CD4-positive, alpha-beta T cell treated with Interleukin-4 for 1 hour (primary cell): ENCODE results near the gene HCFC1R1.
"Not testable (repeated sequence)": the region's sequence is repeated elsewhere in the genome, so short reads cannot be mapped to it uniquely, and the experiment has no call there.

ENCODE experiments used
- DNase-seq, 2 donors: peaks; one replicate each; pipeline ENCODE4 v3.0.0-alpha.2; 2020 to 2022

The HCFC1R1 gene

GRCh38 chr16:3023669-3024478, at the start of gene HCFC1R1, which contains the start of gene THOC6:
TSS of gene HCFC1R1 (minus strand) at chr16:3023942. CDS start at chr16:3023941, 1 bp downstream.
TSS of gene THOC6 (plus strand) at chr16:3024035. CDS start at chr16:3024327, 292 bp downstream.
- peak; percentile 96 to 97 for DNase-seq

GRCh38 chr16:3073448-3073847, 49.7 kb upstream of the HCFC1R1 start:
- no peak for DNase-seq

GRCh38 chr16:3072576-3073263, 49.0 kb upstream of the HCFC1R1 start:
- DNase-seq: peak in 1 of 2 donors; percentile 62

GRCh38 chr16:3072148-3072547, 48.4 kb upstream of the HCFC1R1 start:
- peak in 1 of 2 donors; percentile 53 for DNase-seq

GRCh38 chr16:3071655-3072054, 47.9 kb upstream of the HCFC1R1 start:
- peak in 1 of 2 donors; percentile 37 for DNase-seq

GRCh38 chr16:3070608-3071111, 46.9 kb upstream of the HCFC1R1 start:
- DNase-seq: peak in 1 of 2 donors; percentile 48

- not testable (repeated sequence) for DNase-seq
These were observed 45.4 kb upstream of the HCFC1R1 start for GRCh38 chr16:3069146-3069545.

GRCh38 chr16:3068487-3068886, 44.7 kb upstream of the HCFC1R1 start:
- peak in 1 of 2 donors; percentile 46 for DNase-seq

- no peak for DNase-seq
These were observed 42.7 kb upstream of the HCFC1R1 start for GRCh38 chr16:3066440-3066748.

- DNase-seq: no peak
These were observed 42.1 kb upstream of the HCFC1R1 start for GRCh38 chr16:3065742-3066439.

- DNase-seq: peak; percentile 72 to 88
These were observed 41.5 kb upstream of the HCFC1R1 start, which contains the start of gene IL32 for GRCh38 chr16:3065069-3065741. TSS of gene IL32 (plus strand) at chr16:3065640. CDS start at chr16:3065812, 172 bp downstream.

- DNase-seq: no peak
These were observed 40.1 kb upstream of the HCFC1R1 start for GRCh38 chr16:3063625-3064386.

- DNase-seq: no peak
These were observed 38.8 kb upstream of the HCFC1R1 start for GRCh38 chr16:3062553-3062952.

- no peak for DNase-seq
These were observed 36.8 kb upstream of the HCFC1R1 start for GRCh38 chr16:3060339-3061127.

GRCh38 chr16:3059723-3060242, 36.0 kb upstream of the HCFC1R1 start:
- no peak for DNase-seq

- DNase-seq: peak; percentile 85 to 89
These were observed 35.4 kb upstream of the HCFC1R1 start for GRCh38 chr16:3059041-3059722.

- peak; percentile 51 for DNase-seq
These were observed 34.6 kb upstream of the HCFC1R1 start for GRCh38 chr16:3058139-3059030.

- DNase-seq: no peak
These were observed 33.7 kb upstream of the HCFC1R1 start for GRCh38 chr16:3057181-3058138.
